Dendritic cell treated with granulocyte-macrophage colony-stimulating factor and Interleukin-4, amounts not matched to agents 40 ng/mL and 50 ng/mL, for 4 days (primary cell): ENCODE measurements around the gene FAM222A.

Experiments used
- H3K27ac Mint-ChIP-seq: one replicate; pipeline ENCODE4 v1.8.0; 2022; ENCODE audit warnings: mild to moderate bottlenecking, mixed read lengths
- H3K27me3 Mint-ChIP-seq: one replicate; pipeline ENCODE4 v1.8.0; 2022; ENCODE audit warnings: mild to moderate bottlenecking, mixed read lengths
- H3K36me3 Mint-ChIP-seq: one replicate; pipeline ENCODE4 v1.8.0; 2022; ENCODE audit warnings: low read depth, mixed read lengths
- H3K4me1 Mint-ChIP-seq: one replicate; pipeline ENCODE4 v1.8.0; 2022; ENCODE audit warnings: low read depth, mixed read lengths
- H3K4me3 Mint-ChIP-seq: one replicate; pipeline ENCODE4 v1.8.0; 2022; ENCODE audit warnings: mild to moderate bottlenecking, moderate library complexity, mixed read lengths
- H3K9me3 Mint-ChIP-seq: one replicate; pipeline ENCODE4 v1.8.0; 2022; ENCODE audit warnings: mixed read lengths
- intact Hi-C: fragments of 100-400 bp; cut with micrococcal nuclease; formaldehyde crosslinking; loops from one replicate; pipeline ENCODE4 v1.15.0; 2022

Gene FAM222A

DNA sequence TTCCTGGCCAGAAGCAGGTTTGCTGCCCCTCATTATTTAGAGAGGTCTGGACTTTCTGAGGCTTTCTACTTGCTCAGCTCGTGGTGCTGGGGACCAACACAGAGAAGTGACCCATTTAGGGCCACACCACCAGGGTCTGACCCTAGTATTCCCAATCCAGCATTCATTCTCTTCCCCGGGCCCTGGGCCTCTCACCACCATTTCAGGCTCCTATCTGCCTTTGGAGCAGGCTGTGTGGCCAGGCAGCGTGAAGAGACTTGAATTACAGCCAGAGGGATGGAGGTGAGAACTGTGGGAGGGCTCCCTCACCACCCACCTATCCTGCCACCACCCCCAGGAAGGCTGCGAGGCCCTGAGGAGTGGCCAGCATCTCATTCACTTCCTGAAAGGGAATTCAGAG is 24.6 kb downstream of the FAM222A start:
- Mint-ChIP-seq H3K27me3 (peaks cover 42% of the 10 kb centered on the region), H3K4me1 (no peaks in the 10 kb centered on the region), H3K4me3 (no peak overlapping the region), H3K36me3 (no peaks in the 10 kb centered on the region), H3K27ac (no peak overlapping the region), H3K9me3 (no peaks in the 10 kb centered on the region)
- intact Hi-C loops = no loop called here

GRCh38 chr12:109738878-109739665 is 25.4 kb downstream of the FAM222A start:
- H3K4me3 Mint-ChIP-seq = no peak overlapping the region
- H3K27ac Mint-ChIP-seq = no peak overlapping the region
- no peaks in the 10 kb centered on the region for H3K9me3 Mint-ChIP-seq
- intact Hi-C loops = no loop called here
- H3K4me1 Mint-ChIP-seq = no peaks in the 10 kb centered on the region
- peaks cover 35% of the 10 kb centered on the region for H3K27me3 Mint-ChIP-seq
- no peaks in the 10 kb centered on the region for H3K36me3 Mint-ChIP-seq

DNA sequence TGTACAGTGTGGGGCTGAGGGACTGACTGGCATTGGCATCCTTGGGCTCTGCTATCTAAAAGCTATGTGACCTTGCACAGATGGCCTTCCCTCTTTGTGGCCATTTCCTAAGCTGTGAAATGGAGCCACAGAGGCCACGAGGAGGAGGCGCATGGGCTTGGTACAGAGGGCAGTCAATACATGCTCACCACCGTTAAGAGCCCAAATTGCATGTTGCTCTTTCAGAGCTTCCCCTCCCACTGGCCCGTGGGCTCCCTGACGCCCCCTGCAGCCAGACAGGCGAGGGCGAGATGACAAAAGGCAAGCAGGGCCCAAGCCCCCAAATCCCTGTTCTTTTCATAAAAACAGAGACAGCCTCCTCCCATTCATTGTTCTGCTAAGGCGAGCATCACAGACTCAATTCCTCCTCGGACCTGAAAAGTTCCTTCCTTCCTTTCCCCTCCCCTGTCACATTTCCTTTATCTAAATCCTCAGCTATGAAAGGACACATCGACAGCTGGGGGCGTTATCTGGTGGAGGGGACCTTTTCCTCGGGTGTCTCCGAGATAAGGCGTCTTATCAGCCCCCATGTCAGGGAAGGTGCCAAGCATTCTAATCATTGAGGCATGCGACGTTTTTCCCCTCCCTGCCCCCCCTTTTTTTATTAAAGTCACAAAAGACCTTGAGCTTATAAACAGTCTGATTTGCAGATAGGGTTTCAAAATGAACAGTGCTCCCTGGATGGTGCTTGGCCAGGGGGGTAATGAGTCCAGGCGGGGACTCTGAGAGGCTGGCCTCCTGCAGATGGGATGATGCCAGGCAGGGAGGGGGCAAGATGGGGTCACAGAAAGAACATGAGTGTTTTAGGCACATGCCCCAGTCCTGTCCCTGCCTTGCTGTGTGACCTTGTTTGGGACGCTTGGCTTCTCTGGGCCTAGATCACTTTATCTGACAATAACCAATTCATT is 26.4 kb downstream of the FAM222A start:
- Mint-ChIP-seq H3K27ac (no peak overlapping the region), H3K4me1 (no peaks in the 10 kb centered on the region), H3K9me3 (no peaks in the 10 kb centered on the region), H3K36me3 (no peaks in the 10 kb centered on the region), H3K4me3 (no peak overlapping the region), H3K27me3 (peaks cover 25% of the 10 kb centered on the region)
- intact Hi-C loops = no loop called here

- Mint-ChIP-seq H3K9me3 (no peaks in the 10 kb centered on the region), H3K36me3 (no peaks in the 10 kb centered on the region), H3K4me1 (no peaks in the 10 kb centered on the region)
These were observed 27.1 kb downstream of the FAM222A start for GRCh38 chr12:109740694-109741245.

DNA sequence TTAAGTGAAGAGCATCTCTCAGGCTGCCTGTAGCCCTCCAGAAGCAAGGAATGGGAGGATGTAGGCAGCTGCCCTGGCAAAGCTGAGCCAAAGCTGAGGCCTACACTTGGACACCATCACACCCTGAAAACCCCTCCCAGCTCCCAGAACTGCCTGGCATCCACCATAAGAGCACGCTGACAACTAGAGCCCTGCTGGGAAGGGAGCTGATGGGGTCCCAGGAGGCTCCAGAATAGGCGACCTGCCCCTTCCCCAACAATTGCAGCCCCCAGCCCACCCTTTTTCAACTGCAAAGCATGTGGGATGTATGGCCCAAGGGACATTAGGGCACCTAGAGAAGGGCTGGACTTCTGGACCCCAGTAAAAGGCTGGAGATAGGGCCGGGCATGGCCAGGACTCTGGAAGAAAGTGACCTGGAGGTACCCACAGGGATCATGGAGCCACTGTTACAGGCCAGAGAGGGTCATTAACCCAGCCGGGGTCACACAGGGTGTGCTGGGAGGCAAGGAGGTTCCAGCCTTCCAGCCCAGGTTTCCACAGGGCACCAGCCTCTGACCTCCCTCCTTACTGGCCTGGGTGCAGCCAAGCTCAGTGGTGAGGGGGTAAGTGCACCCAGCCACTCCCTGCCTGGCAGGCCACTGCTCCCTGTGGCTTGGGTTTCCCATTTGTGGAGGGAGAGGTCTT is 27.8 kb downstream of the FAM222A start:
- no peak overlapping the region for H3K27ac Mint-ChIP-seq
- no peak overlapping the region for H3K4me3 Mint-ChIP-seq
- H3K36me3 Mint-ChIP-seq = no peaks in the 10 kb centered on the region
- no peaks in the 10 kb centered on the region for H3K4me1 Mint-ChIP-seq
- peaks cover 12% of the 10 kb centered on the region for H3K27me3 Mint-ChIP-seq
- H3K9me3 Mint-ChIP-seq = no peaks in the 10 kb centered on the region
- intact Hi-C loops = no loop called here

More at GRCh38 chr12:109740694-109741245, 27.1 kb downstream of the FAM222A start:
- intact Hi-C loops = no loop called here
- peaks cover 18% of the 10 kb centered on the region for H3K27me3 Mint-ChIP-seq
- no peak overlapping the region for H3K4me3 Mint-ChIP-seq
- no peak overlapping the region for H3K27ac Mint-ChIP-seq

- peaks cover 7% of the 10 kb centered on the region for H3K27me3 Mint-ChIP-seq
- H3K4me1 Mint-ChIP-seq = no peaks in the 10 kb centered on the region
- no peak overlapping the region for H3K4me3 Mint-ChIP-seq
- no peaks in the 10 kb centered on the region for H3K9me3 Mint-ChIP-seq
- no peaks in the 10 kb centered on the region for H3K36me3 Mint-ChIP-seq
- intact Hi-C loops = no loop called here
- no peak overlapping the region for H3K27ac Mint-ChIP-seq
These were observed 28.5 kb downstream of the FAM222A start for GRCh38 chr12:109741970-109742703.

- intact Hi-C loops = no loop called here
- no peaks in the 10 kb centered on the region for H3K4me1 Mint-ChIP-seq
- no peak overlapping the region for H3K4me3 Mint-ChIP-seq
- no peaks in the 10 kb centered on the region for H3K36me3 Mint-ChIP-seq
- no peaks in the 10 kb centered on the region for H3K9me3 Mint-ChIP-seq
- H3K27ac Mint-ChIP-seq = no peak overlapping the region
- H3K27me3 Mint-ChIP-seq = peaks cover 2% of the 10 kb centered on the region
These were observed 29.7 kb downstream of the FAM222A start for GRCh38 chr12:109743076-109743910.

GRCh38 chr12:109744026-109744425 is 30.4 kb downstream of the FAM222A start:
- Mint-ChIP-seq H3K27ac (no peak overlapping the region), H3K27me3 (peaks cover 2% of the 10 kb centered on the region), H3K4me1 (no peaks in the 10 kb centered on the region), H3K36me3 (no peaks in the 10 kb centered on the region), H3K4me3 (no peak overlapping the region), H3K9me3 (no peaks in the 10 kb centered on the region)
- intact Hi-C loops = no loop called here

DNA sequence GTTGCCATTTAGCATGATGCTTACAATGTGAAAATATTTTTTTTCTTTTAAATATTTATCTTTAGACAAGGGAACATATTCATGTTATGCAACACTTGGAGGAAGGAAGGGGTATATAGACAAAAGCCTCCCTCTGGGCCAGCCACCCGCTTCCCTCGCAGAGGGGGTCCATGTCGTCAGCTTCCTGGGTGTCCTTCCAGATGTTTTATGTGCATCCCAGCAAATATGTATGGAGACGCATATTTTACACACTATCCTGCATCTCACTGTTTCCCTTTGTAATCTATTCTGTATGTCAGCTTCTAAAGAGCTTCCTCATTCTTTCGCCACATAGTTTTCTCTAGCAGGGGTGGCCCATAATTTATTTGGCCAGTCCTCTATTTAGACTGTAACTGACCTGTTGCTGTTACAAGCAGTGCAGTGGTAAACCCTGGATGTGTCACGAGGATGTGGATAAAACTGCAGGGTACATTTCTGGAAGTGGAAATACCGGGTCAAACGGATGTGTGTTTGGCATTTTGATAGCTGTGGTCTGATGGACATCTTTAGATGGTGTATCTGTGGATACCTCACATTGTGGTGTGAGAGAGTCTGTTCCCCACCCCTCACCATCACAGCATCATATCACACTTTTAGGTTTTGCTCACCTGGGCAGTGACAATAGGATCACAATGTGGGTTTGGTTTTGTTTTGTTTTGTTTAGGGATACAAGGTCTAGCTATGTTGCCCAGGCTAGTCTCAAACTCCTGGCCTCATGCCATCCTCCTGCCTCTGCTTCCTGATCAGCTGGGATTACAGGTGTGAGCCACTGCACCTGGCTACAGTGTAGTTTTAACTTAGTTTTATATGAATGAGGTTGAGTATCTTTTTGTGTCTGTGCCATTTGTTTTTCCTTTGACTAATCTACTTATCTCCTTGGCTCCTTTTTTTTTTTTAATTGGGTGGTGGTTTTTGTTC is 31.6 kb downstream of the FAM222A start:
- H3K4me3 Mint-ChIP-seq = no peak overlapping the region
- peaks cover 2% of the 10 kb centered on the region for H3K27me3 Mint-ChIP-seq
- H3K27ac Mint-ChIP-seq = no peak overlapping the region
- intact Hi-C loops = no loop called here
- no peaks in the 10 kb centered on the region for H3K4me1 Mint-ChIP-seq
- no peaks in the 10 kb centered on the region for H3K36me3 Mint-ChIP-seq
- H3K9me3 Mint-ChIP-seq = no peaks in the 10 kb centered on the region

DNA sequence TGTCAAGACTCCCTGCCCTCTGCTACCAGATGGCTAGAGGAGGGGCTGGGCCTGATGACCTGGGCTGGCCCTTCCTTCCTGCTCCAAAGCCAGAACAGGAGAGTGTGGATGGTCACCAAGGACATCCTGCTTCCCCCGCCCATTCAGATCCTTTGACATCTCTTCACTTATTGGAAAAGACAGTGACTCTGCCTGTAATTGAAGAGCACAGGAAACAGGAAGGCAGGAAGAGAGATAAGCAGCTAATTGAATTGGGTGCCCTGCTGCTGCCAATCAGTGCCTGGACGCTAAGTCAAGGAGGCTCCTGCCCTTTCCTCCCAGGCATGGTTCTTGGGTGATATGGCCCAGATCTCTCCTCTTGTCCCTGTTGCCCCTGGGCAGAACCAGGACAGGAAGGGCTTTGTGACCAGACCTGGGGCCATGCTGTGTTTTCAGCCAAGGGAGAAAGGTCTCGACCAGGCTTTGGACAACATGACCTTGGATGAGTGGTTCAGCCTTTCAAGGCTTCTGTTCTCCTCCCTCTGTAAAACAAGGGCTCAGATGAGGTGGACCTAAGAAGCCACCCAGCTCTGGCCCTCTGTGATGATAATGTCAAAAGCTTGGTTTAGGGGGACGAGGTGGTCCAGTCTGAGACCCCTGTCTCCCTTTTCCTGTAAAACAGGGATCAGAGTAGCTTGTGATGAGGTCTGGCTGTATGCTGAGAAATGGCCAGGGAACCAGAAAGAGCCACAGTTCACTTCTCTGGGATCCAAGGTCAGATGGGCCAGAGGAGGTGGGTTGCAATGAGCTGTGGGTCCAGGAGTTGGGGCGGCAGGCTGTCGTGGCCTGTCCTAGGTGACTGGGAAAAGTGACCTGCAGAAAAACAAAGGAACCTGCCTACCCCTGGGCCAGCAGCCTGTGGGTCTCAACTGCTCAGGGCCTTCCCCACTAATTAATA is 38.8 kb downstream of the FAM222A start:
- intact Hi-C loops = no loop called here
- no peak overlapping the region for H3K27ac Mint-ChIP-seq
- no peaks in the 10 kb centered on the region for H3K4me1 Mint-ChIP-seq
- no peaks in the 10 kb centered on the region for H3K36me3 Mint-ChIP-seq
- no peak overlapping the region for H3K4me3 Mint-ChIP-seq
- H3K27me3 Mint-ChIP-seq = peaks cover 1% of the 10 kb centered on the region
- H3K9me3 Mint-ChIP-seq = peaks cover 21% of the 10 kb centered on the region

DNA sequence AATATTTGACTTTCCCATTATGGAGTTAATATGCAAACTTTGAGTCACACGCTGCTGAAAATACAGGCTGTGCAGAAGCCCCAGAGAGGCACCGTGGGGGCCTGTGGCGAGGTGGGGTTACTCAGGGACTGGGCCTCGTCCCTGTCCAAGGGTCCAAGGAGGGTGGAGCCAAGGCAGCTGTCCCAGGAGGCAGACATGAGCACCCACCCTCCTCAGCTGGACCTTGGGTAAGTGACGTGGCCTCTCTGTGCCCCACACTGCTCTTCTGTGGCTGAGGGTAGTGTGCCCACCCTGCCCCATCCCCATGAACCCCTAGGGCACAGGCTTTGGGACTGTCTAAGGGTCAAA is 39.4 kb downstream of the FAM222A start:
- no peak overlapping the region for H3K27ac Mint-ChIP-seq
- intact Hi-C loops = no loop called here
- no peaks in the 10 kb centered on the region for H3K4me1 Mint-ChIP-seq
- H3K36me3 Mint-ChIP-seq = no peaks in the 10 kb centered on the region
- peaks cover 5% of the 10 kb centered on the region for H3K27me3 Mint-ChIP-seq
- H3K9me3 Mint-ChIP-seq = peaks cover 22% of the 10 kb centered on the region
- no peak overlapping the region for H3K4me3 Mint-ChIP-seq
